GM21528 (cell line): ENCODE data around the gene SMIM17.
"Not testable (repeated sequence)": the region's sequence is repeated elsewhere in the genome, so short reads cannot be mapped to it uniquely, and the experiment has no call there.

Source experiments
- ATAC-seq: cut with Tn5 transposase; IDR thresholded peaks from one replicate; pipeline ENCODE4 v1.9.1; 2021; ENCODE audit warnings: mild to moderate bottlenecking, moderate library complexity; ENCODE audit not compliant: unreplicated experiment, low FRiP score

SMIM17 gene

DNA sequence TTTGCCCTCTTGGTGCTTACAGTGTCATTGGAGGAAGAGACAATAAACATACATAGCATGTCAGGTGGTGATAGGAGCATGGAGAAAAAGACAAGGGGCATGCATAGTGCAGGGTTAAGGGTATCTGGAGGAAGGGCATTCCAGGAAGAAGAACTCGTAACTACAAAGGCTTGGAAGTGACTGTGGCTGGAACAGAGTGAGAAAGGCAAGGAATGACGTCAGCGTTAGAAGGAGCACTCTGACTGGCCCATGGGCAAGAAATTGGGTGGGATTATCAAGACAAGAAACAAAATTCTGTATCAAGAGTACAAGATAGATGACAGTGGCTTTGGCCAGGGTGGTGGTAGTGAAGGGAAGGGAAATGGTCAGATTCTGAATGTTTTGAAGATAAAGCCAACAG lies 11.2 kb downstream of the SMIM17 start:
- no peak for ATAC-seq

GRCh38 chr19:56660381-56661107 lies 17.6 kb downstream of the SMIM17 start:
- no peak for ATAC-seq

GRCh38 chr19:56661248-56661647 lies 18.3 kb downstream of the SMIM17 start:
- ATAC-seq, result no peak

DNA sequence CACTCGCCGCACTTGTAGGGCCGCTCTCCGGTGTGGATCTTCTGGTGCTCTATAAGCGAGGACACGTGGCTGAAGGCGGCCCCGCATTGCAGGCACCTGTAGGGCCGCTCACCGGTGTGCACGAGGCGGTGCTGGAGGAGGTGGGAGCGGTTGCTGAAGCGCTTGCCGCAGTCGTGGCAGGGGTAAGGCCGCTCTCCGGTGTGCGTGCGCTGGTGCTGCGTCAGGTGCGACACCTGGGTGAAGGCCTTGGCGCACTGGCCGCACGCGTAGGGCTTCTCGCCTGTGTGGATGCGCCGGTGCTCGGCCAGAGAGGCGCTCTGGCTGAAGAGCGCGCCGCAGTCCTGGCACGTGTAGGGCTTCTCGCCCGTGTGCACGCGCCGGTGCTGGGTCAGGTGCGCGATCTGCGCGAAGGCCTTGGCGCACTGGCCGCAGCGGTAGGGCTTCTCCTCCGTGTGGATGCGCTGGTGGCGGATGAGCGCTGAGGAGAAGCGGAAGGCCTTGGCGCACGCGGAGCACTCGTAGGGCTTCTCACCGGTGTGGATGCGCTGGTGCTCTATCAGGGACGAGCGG lies 21.1 kb downstream of the SMIM17 start:
- no peak for ATAC-seq

- ATAC-seq, result no peak
These were observed 21.6 kb downstream of the SMIM17 start for GRCh38 chr19:56664511-56664910.

- no peak for ATAC-seq
These were observed 24.4 kb downstream of the SMIM17 start for GRCh38 chr19:56667311-56667870.

- no peak for ATAC-seq
These were observed 25.7 kb downstream of the SMIM17 start for GRCh38 chr19:56668676-56669075.

GRCh38 chr19:56670401-56670960 lies 27.5 kb downstream of the SMIM17 start:
- no peak for ATAC-seq

DNA sequence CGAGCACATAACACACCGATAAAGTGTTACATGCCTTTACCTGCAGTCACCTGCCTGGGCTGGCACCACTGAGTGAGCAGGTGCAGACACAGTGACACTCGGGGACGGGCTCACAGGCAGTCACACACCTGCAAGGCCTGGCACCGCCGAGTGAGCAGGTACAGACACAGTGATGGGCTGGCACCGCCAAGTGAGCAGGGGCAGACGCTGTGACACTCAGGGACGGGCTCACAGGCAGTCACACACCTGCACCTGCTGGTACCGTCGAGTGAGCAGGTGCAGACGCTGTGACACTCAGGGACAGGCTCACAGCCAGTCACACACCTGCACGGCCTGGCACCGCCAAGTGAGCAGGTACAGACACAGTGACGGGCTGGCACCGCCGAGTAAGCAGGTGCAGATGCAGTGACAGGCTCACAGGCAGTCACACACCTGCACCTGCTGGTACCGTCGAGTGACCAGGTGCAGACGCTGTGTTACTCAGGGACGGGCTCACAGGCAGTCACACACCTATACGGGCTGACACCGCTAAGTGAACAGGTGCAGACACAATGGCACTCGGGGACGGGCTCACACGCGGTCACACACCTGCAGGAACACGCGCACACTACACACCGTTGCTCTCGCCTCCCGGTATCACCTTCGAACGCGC lies 28.1 kb downstream of the SMIM17 start:
- ATAC-seq, result no peak

DNA sequence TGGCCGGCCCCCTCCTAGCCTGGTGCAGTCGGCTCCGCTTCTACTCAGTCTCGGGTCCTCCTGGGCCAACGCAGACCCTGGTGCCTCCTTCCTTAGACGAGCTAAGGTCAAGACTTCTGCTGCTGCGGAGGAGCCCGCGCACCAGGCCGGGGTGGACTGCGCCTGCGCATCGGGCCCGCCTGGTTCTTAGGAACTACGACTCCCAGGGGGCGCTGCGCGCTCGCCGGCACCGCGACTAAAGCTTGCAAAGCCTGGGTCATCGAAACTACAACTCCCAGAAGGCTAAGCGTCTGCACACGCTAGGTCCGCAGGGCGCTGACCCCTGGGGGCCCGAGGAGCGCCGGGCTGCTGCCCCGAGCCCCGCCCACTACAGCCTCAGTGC lies 28.6 kb downstream of the SMIM17 start, which contains the start of gene ZNF835:
Gene ZNF835, minus strand, starts transcription at position 145 of the 382 bp plus-strand sequence. CDS start 6,559 bp downstream, outside the sequence.
- ATAC-seq, result no peak

DNA sequence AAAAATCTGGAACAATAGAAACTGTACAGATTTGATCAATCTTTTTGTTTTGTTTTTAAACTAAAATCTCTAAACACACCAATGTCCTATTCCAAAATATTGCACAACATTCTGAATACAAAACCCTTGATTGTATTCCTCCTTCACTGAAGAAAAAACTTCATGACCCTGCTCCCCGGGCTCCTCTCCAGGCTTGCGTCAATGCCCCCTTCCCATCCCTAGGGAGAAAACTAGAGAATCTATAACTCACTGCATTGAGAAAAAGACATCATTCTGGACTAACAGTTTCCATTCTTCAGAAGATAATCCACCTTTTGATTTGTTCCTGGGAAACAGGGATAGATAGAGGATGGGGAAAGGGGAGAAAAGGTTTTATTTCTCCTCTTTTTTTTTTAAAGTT lies 29.7 kb downstream of the SMIM17 start:
- ATAC-seq, result not testable (repeated sequence)

DNA sequence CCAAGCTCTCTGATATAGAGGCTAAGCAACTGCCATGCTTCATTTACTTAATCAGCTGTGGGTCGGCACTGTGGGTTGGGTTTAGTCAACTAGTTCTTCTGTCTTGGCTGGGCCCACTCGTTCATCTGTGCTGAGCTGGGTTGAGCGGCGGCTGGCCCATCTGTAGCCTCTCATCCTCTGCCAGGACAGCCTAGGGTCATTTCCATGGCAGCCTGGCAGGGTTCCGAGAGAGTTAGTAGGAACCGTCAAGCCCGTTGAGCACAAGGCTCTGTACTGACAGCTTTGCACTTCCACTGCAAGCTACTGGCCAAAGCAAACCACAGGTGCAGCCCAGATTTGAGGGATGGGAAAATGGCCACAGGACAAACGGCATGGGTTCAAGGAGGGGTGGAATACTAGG lies 35.2 kb downstream of the SMIM17 start:
- no peak for ATAC-seq

GRCh38 chr19:56681702-56682101 lies 38.7 kb downstream of the SMIM17 start:
- no peak for ATAC-seq

GRCh38 chr19:56683116-56683515 lies 40.2 kb downstream of the SMIM17 start:
- no peak for ATAC-seq

DNA sequence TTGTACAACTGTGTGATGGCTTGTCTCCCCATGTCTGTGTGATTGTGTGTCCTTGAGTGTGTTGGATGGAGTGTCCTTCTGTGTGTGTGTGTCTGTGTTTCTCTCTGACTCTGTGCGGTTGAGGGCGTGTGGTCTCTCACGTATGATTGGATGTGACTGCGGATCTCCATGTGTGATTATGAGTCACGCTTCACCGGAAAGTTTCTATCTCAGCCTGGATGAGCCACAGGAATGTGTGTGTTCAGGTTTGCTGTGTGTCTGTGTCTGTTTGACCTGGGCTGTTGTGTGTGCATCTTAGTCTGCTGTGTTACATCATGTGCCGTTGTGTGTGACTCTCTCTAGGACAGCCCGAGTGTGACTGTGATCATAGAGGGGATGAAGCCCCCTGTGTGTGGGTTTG lies 44.1 kb downstream of the SMIM17 start:
- ATAC-seq, result no peak

GRCh38 chr19:56689198-56689597 lies 46.2 kb downstream of the SMIM17 start:
- ATAC-seq, result no peak

- no peak for ATAC-seq
These were observed 47.7 kb downstream of the SMIM17 start for GRCh38 chr19:56690670-56691069.

- ATAC-seq, result no peak
These were observed 49.4 kb downstream of the SMIM17 start for GRCh38 chr19:56692206-56692895.

- no peak for ATAC-seq
These were observed 56.6 kb downstream of the SMIM17 start for GRCh38 chr19:56699552-56699951.

DNA sequence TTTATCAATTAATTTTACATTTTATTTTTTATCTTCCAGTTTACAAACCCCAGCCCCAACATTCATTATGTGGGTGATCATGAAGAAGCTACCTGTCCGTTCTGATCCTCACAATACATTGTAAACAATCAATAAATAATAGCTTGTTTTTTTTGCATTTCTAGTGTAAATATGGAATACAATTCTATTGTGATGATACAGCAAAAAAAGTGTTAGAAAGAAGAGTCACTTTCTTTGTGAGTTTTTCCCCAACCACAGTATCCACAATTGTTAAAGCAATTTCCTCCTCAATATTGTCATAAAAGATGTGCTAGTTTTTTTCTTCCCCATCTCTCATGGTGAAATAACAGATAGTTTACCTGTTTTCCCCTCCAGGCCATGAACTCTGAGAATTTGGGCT lies 58.9 kb downstream of the SMIM17 start:
- ATAC-seq, result no peak

DNA sequence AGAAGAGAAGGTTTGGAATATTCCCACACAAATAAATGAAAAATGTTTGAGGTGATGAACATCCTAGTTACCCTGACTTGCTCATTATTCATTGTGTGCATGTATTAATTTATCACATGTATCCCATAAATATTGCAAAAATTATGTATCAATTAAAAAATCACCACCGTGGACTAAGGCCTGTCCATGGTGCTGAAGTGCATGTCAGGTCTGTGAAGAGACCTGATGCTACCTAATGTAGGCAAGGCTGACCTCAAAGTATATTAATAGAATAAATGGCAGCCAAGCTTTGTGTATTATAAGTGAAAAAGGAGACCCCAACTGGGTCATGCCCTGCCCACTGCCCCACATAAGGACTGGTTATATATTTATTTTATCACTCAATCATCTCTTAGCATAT lies 63.0 kb downstream of the SMIM17 start:
- no peak for ATAC-seq
